WI38 (cell line): ENCODE measurements around the gene NSMCE4A.
"Not testable (repeated sequence)": the region's sequence is repeated elsewhere in the genome, so short reads cannot be mapped to it uniquely, and the experiment has no call there.

Source experiments
- H3K4me3 ChIP-seq: 2 replicates; pipeline ENCODE4 v1.5.1; 2011; ENCODE audit warnings: low read depth, mild to moderate bottlenecking, control low read depth, low read length
- CTCF ChIP-seq: IDR thresholded peaks from 2 replicates; pipeline ENCODE4 v1.5.1; 2012; ENCODE audit warnings: low read depth, mild to moderate bottlenecking, control low read depth, low read length

NSMCE4A gene

DNA sequence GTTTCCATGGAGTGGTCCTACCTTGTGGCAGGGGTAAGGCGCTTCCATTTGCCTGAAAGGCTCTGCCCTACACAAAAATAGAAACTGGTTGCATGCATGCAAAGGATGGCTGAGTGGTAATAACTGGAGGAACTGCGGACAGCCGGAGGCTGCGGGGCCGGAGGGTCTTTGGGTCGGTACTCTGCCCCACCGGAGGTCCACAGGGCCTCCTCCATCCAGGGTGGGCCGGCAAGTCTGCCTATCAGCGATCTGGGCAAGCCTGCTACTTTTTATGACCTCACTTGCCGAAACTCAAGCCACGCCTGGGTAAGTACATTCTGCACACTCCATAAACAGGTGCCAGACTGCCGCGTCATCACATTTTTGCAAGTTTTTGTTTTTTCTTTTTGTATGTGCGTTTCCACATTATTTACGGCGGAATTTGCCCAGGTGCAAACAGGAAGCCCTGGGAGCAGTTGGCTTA, 44.0 kb upstream of the NSMCE4A start:
- no peak overlapping the region for H3K4me3 ChIP-seq
- TF ChIP-seq CTCF: no peak

DNA sequence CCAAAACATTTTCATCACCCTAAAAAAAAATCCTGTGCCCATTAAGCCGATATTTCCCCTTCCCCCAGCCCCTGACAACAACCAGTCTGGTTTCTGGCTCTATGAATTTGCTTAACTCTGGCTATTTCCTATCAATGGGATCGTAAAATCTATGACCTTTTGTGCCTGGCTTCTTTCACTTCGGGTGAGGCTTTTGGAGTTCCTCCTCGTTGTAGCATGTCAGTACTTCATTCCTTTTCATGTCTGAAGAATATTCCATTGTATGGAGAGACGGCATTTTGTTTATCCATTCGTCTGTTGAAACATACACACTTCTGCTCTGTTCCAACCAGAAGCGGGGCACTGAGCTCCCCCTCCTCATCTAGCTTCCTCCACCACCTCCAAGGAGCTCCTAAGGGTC, 43.5 kb upstream of the NSMCE4A start:
- no peak for TF ChIP-seq CTCF
- no peak overlapping the region for H3K4me3 ChIP-seq

- H3K4me3 ChIP-seq: not testable (repeated sequence)
These were observed 42.9 kb upstream of the NSMCE4A start for GRCh38 chr10:122017926-122018325.

DNA sequence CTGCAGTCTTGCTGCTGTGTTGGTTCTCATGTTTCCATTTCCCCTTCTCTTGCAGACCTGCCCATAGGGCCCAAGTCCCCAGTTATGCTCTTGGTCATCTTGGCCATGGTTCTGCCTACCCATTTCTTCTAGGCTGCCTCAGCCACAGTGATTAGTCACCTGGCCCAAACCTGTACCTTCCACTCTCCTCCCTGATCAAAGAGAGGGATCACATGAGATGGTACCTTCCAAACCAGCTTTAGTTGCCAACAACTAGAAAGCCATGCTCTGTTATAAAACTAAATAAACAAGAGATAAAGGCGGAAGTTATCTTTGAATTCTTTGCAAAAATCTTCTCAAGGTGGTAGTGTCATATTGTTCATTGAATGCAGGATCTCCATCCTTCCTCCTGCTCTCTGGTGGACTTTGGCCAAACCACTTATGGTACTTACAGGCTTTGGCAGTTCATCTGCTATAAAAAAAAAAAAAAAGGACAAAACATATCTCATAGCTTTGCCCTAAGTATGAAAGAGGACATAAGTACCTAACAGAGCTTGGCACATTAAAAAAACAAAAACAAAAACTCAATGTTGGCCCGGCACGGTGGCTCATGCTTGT, 39.7 kb upstream of the NSMCE4A start:
- no peak overlapping the region for H3K4me3 ChIP-seq
- TF ChIP-seq CTCF: no peak

DNA sequence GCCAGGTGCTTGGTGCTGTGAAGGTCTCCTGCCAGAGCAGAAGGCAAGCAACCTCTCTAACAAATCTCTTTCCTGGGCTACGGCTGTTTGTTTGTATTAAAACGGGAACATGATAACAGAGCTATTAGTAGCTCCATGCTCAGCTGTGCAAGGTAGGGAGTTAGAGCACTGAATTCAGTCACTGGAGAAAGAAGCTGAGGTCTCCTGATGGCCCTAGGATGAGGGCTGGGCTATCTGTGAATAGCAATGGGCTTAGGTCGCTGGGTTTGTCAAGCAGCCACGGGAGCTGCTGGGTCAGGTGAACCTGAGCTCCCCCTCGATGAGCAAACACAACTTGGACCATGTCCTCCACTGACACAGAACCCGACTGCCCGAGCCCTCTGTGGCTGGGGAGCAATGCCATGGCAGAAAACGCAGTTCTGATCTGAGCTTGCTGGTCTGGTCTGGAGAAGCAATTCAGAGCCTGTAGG, 38.3 kb upstream of the NSMCE4A start:
- no peak overlapping the region for H3K4me3 ChIP-seq
- TF ChIP-seq CTCF: no peak

GRCh38 chr10:122012731-122013130, 37.7 kb upstream of the NSMCE4A start:
- H3K4me3 ChIP-seq: no peak overlapping the region
- TF ChIP-seq CTCF: no peak

DNA sequence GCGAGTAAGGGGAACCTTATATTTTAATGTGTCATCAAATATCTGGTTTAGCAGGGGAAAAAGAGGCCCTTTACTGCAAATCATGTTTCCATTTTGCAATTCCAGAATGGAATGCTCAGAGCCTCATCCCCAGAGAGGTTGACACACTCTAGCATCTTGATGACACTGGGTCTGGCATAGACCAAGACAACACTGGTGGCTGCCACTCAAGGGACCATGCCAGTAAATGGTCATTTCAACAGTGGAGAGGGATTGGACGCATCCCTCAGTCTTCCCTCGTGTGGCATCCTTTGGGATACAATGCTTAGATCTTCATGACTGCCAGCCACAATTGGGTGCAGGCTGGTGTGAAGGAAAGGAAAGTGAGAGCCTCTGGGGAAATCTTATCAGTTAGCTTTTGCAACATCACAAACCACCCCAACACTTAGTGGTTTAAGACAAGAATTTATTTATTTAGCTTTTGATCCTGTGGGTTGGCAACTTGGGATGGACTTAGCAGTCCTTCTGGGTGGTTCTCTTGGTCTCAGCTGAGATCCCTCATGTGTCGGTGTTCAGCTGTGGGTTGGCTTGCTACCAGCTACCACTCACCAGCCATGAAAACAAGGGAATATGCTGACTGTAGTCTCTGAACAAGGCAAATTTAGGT, 35.5 kb upstream of the NSMCE4A start:
- no peak for TF ChIP-seq CTCF

More for the DNA sequence above, 35.5 kb upstream of the NSMCE4A start:
- no peak overlapping the region for H3K4me3 ChIP-seq
